Cardiac fibroblast (primary cell): ENCODE results near the gene SIX5.
A peak's percentile ranks its signal among the peaks of the same experiment; 100 is the strongest.

ENCODE experiments used
- DNase-seq, 2 donors: peaks; one replicate each; pipeline versions ENCODE4 v3.0.0 to v3.0.0-alpha.2; 2010; ENCODE audit warnings: low read depth in 2 of 2
- H3K4me3 ChIP-seq, 2 donors: replicated peaks in 1 of 2; 1 replicate in 1 of 2; 2 replicates in 1 of 2; pipeline ENCODE4 v1.5.1; 2011; ENCODE audit warnings: low read depth in 2 of 2, low read length in 2 of 2, mild to moderate bottlenecking in 2 of 2, moderate library complexity in 1 of 2
- TF ChIP-seq, protein P1 (sequence below): IDR thresholded peaks from one replicate; pipeline ENCODE4 v1.5.1; 2011; ENCODE audit warnings: low read depth, mild to moderate bottlenecking, low read length, inconsistent platforms

SIX5 gene

DNA sequence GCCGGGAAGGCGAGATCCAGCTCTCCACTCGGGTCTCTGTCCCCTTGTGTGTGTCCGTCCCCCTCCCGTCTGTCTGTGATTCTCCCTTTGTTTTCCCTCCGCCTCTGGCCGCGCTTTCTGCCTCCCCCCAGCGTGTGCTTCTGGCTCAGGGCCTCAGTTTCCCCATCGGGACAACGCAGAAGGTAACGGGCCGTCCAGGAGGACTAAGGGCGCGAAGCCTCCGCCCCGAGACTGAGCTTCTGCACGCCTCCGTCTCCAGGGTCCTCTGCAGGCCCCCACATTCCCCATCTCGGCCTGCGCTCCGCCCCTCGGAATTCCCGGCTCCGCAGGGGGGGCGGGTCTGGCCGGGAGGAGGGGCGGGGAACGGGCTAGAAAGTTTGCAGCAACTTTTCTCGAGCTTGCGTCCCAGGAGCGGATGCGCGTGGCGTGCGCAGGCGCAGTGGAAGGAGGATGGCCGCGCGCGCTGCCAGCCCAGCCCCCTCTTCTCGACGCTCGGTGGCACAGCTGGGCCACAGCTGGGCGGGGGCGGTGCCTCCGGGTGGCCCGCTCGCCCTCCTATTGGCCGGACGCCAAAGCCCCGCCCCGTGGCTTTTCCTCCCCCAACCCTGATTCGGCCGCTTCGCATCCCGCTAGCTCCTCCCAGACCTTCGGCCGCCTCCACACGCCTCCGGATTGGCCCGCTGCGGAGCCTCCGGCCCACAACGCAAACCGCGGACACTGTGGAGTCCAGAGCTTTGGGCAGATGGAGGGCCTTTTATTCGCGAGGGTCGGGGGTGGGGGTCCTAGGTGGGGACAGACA is at the start of gene SIX5:
SIX5 (minus strand) TSS at position 269 of the 799 bp plus-strand sequence. CDS start 408 bp downstream, outside the sequence.
- peak; percentile 99 for DNase-seq
- TF ChIP-seq, protein P1, sequence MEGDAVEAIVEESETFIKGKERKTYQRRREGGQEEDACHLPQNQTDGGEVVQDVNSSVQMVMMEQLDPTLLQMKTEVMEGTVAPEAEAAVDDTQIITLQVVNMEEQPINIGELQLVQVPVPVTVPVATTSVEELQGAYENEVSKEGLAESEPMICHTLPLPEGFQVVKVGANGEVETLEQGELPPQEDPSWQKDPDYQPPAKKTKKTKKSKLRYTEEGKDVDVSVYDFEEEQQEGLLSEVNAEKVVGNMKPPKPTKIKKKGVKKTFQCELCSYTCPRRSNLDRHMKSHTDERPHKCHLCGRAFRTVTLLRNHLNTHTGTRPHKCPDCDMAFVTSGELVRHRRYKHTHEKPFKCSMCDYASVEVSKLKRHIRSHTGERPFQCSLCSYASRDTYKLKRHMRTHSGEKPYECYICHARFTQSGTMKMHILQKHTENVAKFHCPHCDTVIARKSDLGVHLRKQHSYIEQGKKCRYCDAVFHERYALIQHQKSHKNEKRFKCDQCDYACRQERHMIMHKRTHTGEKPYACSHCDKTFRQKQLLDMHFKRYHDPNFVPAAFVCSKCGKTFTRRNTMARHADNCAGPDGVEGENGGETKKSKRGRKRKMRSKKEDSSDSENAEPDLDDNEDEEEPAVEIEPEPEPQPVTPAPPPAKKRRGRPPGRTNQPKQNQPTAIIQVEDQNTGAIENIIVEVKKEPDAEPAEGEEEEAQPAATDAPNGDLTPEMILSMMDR, result no peak
- H3K4me3 ChIP-seq, result peak within 1 kb of the TSS; percentile 79 to 81

GRCh38 chr19:45817725-45818301 is 48.8 kb upstream of the SIX5 start:
- no peak overlapping the region for H3K4me3 ChIP-seq
- TF ChIP-seq, protein P1, result no peak
- DNase-seq, result no peak

- peak; percentile 96 for DNase-seq
- H3K4me3 ChIP-seq, result no peak overlapping the region
- TF ChIP-seq, protein P1, result peak; percentile 94
These were observed 48.1 kb upstream of the SIX5 start for GRCh38 chr19:45817010-45817724.

DNA sequence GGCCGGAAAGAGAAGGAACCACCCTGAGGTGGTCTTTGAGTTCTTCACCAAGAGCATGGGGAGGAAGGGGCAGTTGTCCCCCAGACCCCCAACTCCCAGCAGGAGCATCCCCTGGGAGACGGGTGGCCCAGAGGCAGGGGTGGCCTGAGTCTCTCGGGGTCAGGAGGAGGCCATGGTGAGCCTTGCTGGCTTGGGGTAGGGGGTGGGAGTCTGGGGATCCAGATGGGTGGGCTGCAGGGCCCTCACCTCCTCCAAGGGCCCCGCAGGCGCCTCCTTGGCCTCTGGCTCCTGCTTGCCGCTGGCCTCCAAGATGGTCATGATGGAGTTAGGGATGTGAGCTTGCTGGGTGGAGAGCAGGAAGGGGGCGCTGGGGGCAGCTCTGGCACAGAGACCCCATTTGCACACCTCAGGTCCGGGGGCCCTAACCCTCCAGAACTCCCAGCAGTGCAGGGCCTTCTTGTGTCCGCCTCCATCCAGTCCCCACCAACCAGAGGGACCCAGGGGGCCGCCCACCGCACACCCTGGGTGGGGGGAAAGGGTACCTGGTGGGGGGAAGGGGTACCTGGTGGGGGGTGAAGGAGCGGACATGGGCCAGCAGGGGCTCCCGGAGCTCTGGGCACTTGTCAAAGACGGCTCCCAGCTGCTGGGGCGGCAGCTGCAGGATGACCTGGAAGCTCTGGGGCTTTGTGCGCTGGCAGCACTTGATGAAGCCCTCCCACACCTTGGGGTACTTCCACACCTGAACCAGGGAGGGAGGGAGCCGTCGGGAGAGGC is 47.4 kb upstream of the SIX5 start:
- no peak overlapping the region for H3K4me3 ChIP-seq
- DNase-seq, result no peak
- TF ChIP-seq, protein P1, result no peak

- TF ChIP-seq, protein P1, result no peak
- no peak overlapping the region for H3K4me3 ChIP-seq
- DNase-seq, result no peak
These were observed 46.6 kb upstream of the SIX5 start for GRCh38 chr19:45815481-45816216.

GRCh38 chr19:45814851-45815480 is 45.9 kb upstream of the SIX5 start, which contains the start of gene RSPH6A:
Gene RSPH6A (minus strand): TSS chr19:45815308. CDS start chr19:45815176, 132 bp downstream.
- TF ChIP-seq, protein P1, result no peak
- no peak within 1 kb of the TSS for H3K4me3 ChIP-seq
- no peak for DNase-seq
